ENCODE measurements around the gene CRYBG1. TPM values are rescaled to one million over a fixed set of nuclear protein-coding genes. Genes with fewer than 3 reads are reported as not detected.

The CRYBG1 gene
- total RNA-seq, 1 donor = 15.5 TPM

DNA sequence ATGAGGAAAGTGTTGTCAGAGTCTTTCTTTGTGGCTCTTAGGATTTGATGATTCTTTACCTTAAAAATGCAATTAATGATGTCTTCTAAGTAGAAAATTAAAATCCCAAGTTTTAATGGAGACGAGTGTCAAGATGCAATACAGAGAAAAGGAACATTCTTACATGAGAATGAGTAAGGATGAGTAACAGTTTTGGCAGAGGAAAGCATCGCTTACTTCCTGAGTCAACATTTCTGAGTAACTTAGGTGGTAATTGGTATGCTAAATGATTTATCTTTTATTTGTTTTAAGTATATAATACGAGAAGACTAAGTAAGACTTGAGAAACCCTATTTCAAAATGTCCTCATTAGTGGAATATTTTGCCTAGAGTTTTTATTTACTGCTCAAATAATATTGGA is 167.5 kb downstream of the CRYBG1 start:
- H3K4me3 ChIP-seq (ENCODE audit: low read depth, low read length) = no peak overlapping the region
- TF ChIP-seq, protein P1, sequence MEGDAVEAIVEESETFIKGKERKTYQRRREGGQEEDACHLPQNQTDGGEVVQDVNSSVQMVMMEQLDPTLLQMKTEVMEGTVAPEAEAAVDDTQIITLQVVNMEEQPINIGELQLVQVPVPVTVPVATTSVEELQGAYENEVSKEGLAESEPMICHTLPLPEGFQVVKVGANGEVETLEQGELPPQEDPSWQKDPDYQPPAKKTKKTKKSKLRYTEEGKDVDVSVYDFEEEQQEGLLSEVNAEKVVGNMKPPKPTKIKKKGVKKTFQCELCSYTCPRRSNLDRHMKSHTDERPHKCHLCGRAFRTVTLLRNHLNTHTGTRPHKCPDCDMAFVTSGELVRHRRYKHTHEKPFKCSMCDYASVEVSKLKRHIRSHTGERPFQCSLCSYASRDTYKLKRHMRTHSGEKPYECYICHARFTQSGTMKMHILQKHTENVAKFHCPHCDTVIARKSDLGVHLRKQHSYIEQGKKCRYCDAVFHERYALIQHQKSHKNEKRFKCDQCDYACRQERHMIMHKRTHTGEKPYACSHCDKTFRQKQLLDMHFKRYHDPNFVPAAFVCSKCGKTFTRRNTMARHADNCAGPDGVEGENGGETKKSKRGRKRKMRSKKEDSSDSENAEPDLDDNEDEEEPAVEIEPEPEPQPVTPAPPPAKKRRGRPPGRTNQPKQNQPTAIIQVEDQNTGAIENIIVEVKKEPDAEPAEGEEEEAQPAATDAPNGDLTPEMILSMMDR (IDR thresholded peaks at IDR 0.05; ENCODE audit: insufficient read depth, low read depth, low read length) = no peak
- DNase-seq (ENCODE audit: low read depth) = peak; percentile 93

DNA sequence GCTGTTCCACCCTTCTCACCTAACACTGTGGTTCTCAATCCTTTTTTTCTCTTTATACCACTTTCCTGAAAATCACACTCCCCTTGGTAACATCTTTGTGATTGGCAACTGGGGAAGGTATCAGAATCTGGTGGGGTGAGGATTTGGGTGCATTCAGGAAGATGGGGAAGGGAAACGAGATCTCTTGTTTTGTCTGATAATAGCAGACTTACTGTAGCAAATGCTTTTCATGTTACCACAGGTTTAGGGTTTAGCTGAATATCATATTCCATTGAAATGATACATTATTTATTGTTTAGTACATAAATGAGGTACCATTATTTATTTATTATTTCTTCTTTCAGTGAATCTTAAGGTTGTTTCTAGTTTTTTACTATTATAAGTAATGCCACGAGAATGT is 168.0 kb downstream of the CRYBG1 start:
- TF ChIP-seq, protein P1 (IDR thresholded peaks at IDR 0.05; ENCODE audit: insufficient read depth, low read depth, low read length) = no peak
- no peak overlapping the region for H3K4me3 ChIP-seq (ENCODE audit: low read depth, low read length)
- no peak for DNase-seq (ENCODE audit: low read depth)

DNA sequence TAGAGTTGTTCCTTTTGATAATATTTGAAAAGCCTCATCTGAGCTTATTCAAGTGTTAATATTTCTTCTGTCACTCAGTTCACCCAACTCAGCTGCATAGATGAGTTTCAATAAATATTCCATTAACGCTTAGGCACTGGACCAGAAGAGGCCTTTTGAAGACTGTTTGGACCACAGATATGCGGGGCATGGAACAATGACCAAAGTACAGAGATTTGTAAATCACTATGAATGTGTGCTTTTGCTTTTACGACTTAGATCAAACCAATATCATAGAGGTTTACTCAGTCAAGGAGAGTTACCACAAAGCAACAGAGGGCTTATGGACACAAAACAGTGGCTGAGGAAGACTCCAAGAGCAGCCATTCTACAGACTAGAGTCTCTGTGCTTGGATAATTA is 168.9 kb downstream of the CRYBG1 start:
- TF ChIP-seq, protein P1 (IDR thresholded peaks at IDR 0.05; ENCODE audit: insufficient read depth, low read depth, low read length) = no peak
- no peak for DNase-seq (ENCODE audit: low read depth)
- no peak overlapping the region for H3K4me3 ChIP-seq (ENCODE audit: low read depth, low read length)

DNA sequence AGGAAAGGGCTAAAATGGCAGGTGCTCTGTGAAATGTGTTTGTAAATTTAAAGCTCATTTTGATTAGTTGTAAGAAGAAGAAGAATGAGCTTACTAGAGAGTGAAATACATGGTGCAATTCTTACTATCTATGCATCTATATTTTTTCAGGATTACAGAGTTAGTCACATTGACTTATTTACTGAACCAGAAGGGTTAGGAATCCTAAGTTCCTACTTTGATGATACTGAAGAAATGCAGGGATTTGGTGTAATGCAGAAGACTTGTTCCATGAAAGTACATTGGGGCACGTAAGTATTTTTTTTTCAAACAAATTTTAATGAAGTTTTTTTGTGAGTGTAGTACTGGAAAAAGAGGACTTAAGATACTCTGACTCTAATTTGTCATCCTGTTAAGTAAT is 169.5 kb downstream of the CRYBG1 start:
- H3K4me3 ChIP-seq (ENCODE audit: low read depth, low read length) = no peak overlapping the region
- TF ChIP-seq, protein P1 (IDR thresholded peaks at IDR 0.05; ENCODE audit: insufficient read depth, low read depth, low read length) = no peak
- no peak for DNase-seq (ENCODE audit: low read depth)

DNA sequence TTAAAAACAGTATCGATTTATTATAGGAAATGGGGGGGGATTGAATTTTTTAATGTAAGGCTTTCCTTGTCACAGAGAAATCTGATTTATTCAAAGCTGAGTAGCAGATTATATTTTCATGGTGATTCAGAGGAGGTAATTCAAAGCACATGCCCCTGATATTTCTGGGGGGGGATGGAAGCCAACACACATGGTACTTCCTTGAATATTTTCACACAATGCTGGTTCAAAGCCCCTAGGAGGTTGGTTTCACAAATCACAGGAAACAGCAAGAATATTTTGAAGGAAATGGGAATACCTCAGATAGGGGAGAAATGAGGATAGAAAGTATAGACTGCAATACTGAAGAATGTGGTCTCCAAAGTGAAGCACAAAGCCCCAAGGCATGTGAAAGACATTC is 170.0 kb downstream of the CRYBG1 start:
- DNase-seq (ENCODE audit: low read depth) = no peak
- TF ChIP-seq, protein P1 (IDR thresholded peaks at IDR 0.05; ENCODE audit: insufficient read depth, low read depth, low read length) = no peak

DNA sequence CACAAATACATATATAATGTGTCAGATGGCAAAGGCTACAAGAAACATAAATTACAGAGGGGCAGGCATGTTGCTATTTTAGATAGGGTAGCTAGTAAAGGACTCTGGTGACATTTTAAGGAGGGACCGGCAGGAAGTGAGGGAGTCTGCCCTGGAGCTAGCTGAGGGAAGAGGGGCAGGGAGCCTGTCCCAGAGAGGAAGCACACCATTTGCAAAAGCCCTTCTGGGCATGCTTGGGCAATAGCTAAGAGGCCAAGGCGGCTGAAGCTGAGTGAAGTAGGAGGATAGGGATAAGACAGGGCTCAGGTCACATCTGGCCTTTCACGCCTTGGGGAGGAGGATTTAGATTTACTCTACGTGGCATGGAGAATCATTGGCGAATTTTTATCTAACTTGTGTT is 172.5 kb downstream of the CRYBG1 start:
- no peak for DNase-seq (ENCODE audit: low read depth)
- TF ChIP-seq, protein P1 (IDR thresholded peaks at IDR 0.05; ENCODE audit: insufficient read depth, low read depth, low read length) = no peak
- H3K4me3 ChIP-seq (ENCODE audit: low read depth, low read length) = no peak overlapping the region

More for the DNA sequence above, 170.0 kb downstream of the CRYBG1 start:
- H3K4me3 ChIP-seq (ENCODE audit: low read depth, low read length) = no peak overlapping the region

DNA sequence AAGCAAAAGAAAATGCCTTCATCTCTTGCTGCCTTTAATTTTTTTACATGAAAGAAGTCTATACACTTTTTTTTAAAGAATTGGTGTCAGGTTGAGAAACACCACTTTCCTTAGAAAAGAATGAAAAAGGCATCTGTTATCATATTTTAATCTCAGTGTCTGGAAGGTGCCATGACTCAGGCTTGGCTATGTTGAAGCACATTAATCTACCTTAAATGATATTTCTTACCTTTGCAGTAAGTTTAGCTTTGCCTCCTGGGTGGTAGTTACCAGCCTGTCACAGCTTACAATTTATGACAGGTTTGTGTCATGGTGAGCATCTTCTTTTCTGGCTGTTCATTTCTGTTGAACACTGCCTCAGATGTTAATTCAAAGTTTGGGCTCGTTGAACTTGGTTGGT is 173.5 kb downstream of the CRYBG1 start:
- no peak for DNase-seq (ENCODE audit: low read depth)
- H3K4me3 ChIP-seq (ENCODE audit: low read depth, low read length) = no peak overlapping the region
- TF ChIP-seq, protein P1 (IDR thresholded peaks at IDR 0.05; ENCODE audit: insufficient read depth, low read depth, low read length) = no peak
